H1 (cell line): Measurements from ENCODE around the gene PCBP2. TPM values are rescaled to one million over a fixed set of nuclear protein-coding genes. Genes with fewer than 3 reads are reported as not detected.

ENCODE experiments used
- CTCF ChIA-PET: fragments of 300-600 bp; sonication (Branson Sonifier 250); formaldehyde crosslinking; loops from one replicate; lab custom pipeline; 2021; ENCODE audit not compliant: partially characterized antibody; lab: Charles Lee
- POLR2A ChIA-PET: fragments of 300-600 bp; sonication (Branson Sonifier 250); formaldehyde crosslinking; loops from one replicate; lab custom pipeline; 2021; ENCODE audit warnings: inconsistent platforms; ENCODE audit not compliant: partially characterized antibody; lab: Charles Lee
- DNase-seq, 2 experiments: peaks; one replicate each; pipeline versions ENCODE4 v3.0.0 to v3.0.0-alpha.2; 2010 to 2022; ENCODE audit warnings: low spot score in 2 of 2, low read depth in 1 of 2, mixed read lengths in 1 of 2
- FAIRE-seq: peaks from 2 replicates; lab custom pipeline; 2011; peaks lifted over from hg19 to GRCh38; lab: Jason Lieb, UNC
- H2AFZ ChIP-seq: 2 replicates; pipeline ENCODE4 v1.8.1; 2012; ENCODE audit warnings: low read length, inconsistent platforms
- H2AK5ac ChIP-seq: 2 replicates; pipeline ENCODE4 v1.6.1; 2013; ENCODE audit warnings: low read depth, low read length
- H2BK120ac ChIP-seq: replicated peaks from 2 replicates; pipeline ENCODE3; 2013; ENCODE audit warnings: low read depth, low read length, inconsistent platforms
- H2BK12ac ChIP-seq: 2 replicates; pipeline ENCODE4 v1.6.1; 2013; ENCODE audit warnings: low read depth, low read length
- H2BK15ac ChIP-seq: 2 replicates; pipeline ENCODE4 v1.6.1; 2013; ENCODE audit warnings: low read length
- H2BK20ac ChIP-seq: 2 replicates; pipeline ENCODE4 v1.6.1; 2013; ENCODE audit warnings: low read length
- H2BK5ac ChIP-seq: 2 replicates; pipeline ENCODE4 v1.6.1; 2013; ENCODE audit warnings: low read depth, low read length
- H3K14ac ChIP-seq: 2 replicates; pipeline ENCODE4 v1.6.1; 2013; ENCODE audit warnings: inconsistent platforms; ENCODE audit not compliant: insufficient read length
- H3K18ac ChIP-seq: 2 replicates; pipeline ENCODE4 v1.6.1; 2013; ENCODE audit warnings: low read length; ENCODE audit errors: extremely low read depth
- H3K23ac ChIP-seq: 2 replicates; pipeline ENCODE4 v1.6.1; 2013; ENCODE audit warnings: inconsistent platforms; ENCODE audit not compliant: insufficient read length
- H3K23me2 ChIP-seq: 2 replicates; pipeline ENCODE4 v1.6.1; 2013; ENCODE audit warnings: low read depth, low read length
- H3K27ac ChIP-seq: 2 replicates; pipeline ENCODE4 v1.6.1; 2011; ENCODE audit warnings: low read depth, low read length, inconsistent platforms
- H3K27me3 ChIP-seq, 4 experiments: replicated peaks in 1 of 4; 1 replicate in 1 of 4; 2 replicates in 3 of 4; pipeline versions ENCODE4 v1.6.1 to v1.8.1; 2011 to 2013; ENCODE audit warnings: low read length in 3 of 4, mild to moderate bottlenecking in 3 of 4, inconsistent platforms in 2 of 4, mixed read lengths in 2 of 4, moderate library complexity in 1 of 4; ENCODE audit not compliant: control insufficient read depth in 3 of 4, insufficient read depth in 3 of 4; ENCODE audit errors: extremely low read depth in 1 of 4
- H3K36me3 ChIP-seq, 4 experiments: 2 replicates each; pipeline versions ENCODE4 v1.6.1 to v1.8.1; 2011 to 2013; ENCODE audit warnings: mild to moderate bottlenecking in 4 of 4, low read length in 3 of 4, moderate library complexity in 2 of 4, control low read depth in 1 of 4, inconsistent platforms in 1 of 4; ENCODE audit not compliant: insufficient read depth in 4 of 4, control insufficient read depth in 2 of 4
- H3K4ac ChIP-seq: replicated peaks from 2 replicates; pipeline ENCODE3; 2013; ENCODE audit warnings: low read length, low read depth, mixed read lengths, inconsistent platforms; ENCODE audit not compliant: insufficient read length
- H3K4me1 ChIP-seq, 4 experiments: replicated peaks in 1 of 4; 1 replicate in 1 of 4; 2 replicates in 3 of 4; pipeline versions ENCODE4 v1.6.1 to v1.8.1; 2011 to 2013; ENCODE audit warnings: low read length in 3 of 4, inconsistent platforms in 2 of 4, mixed read lengths in 1 of 4; ENCODE audit not compliant: insufficient read depth in 4 of 4, control insufficient read depth in 3 of 4
- H3K4me2 ChIP-seq, 2 experiments: 2 replicates each; pipeline versions ENCODE4 v1.6.1 to v1.8.1; 2011 to 2013; ENCODE audit warnings: low read depth in 2 of 2, low read length in 2 of 2, control low read depth in 1 of 2, inconsistent platforms in 1 of 2, mild to moderate bottlenecking in 1 of 2; ENCODE audit not compliant: insufficient read depth in 1 of 2
- H3K4me3 ChIP-seq, 4 experiments: fragments of 200-600, 300-600 bp in 1 of 4; sonication (generic), shearing (Covaris generic), sonication (Bioruptor Twin) in 1 of 4; 2 replicates each; pipeline versions ENCODE4 v1.5.1 to v1.8.1; 2011 to 2016; ENCODE audit warnings: low read length in 4 of 4, low read depth in 3 of 4, control low read depth in 2 of 4, inconsistent platforms in 2 of 4, mild to moderate bottlenecking in 2 of 4, mixed read lengths in 1 of 4, moderate library complexity in 1 of 4; ENCODE audit not compliant: insufficient read depth in 2 of 4; ENCODE audit errors: extremely low read depth in 1 of 4
- H3K56ac ChIP-seq: replicated peaks from 2 replicates; pipeline ENCODE3; 2013; ENCODE audit warnings: low read depth, mild to moderate bottlenecking, mixed read lengths, low read length, inconsistent platforms; ENCODE audit not compliant: insufficient read length
- H3K79me1 ChIP-seq: 2 replicates; pipeline ENCODE4 v1.6.1; 2013; ENCODE audit warnings: low read depth, low read length, control low read depth
- H3K79me2 ChIP-seq, 2 experiments: 2 replicates each; pipeline versions ENCODE4 v1.6.1 to v1.8.1; 2012 to 2013; ENCODE audit warnings: low read length in 2 of 2, mild to moderate bottlenecking in 2 of 2, inconsistent platforms in 1 of 2; ENCODE audit not compliant: insufficient read depth in 2 of 2, control insufficient read depth in 1 of 2
- H3K9ac ChIP-seq, 4 experiments: replicated peaks in 1 of 4; 1 replicate in 1 of 4; 2 replicates in 3 of 4; pipeline versions ENCODE4 v1.6.1 to v1.8.1; 2011 to 2013; ENCODE audit warnings: low read depth in 3 of 4, low read length in 3 of 4, control low read depth in 2 of 4, mild to moderate bottlenecking in 2 of 4, moderate library complexity in 2 of 4, inconsistent platforms in 1 of 4; ENCODE audit errors: extremely low read depth in 1 of 4
- H3K9me3 ChIP-seq, 2 experiments: 2 replicates each; pipeline versions ENCODE4 v1.6.1 to v1.8.1; 2012 to 2013; ENCODE audit warnings: mild to moderate bottlenecking in 2 of 2, moderate library complexity in 2 of 2, control low read depth in 1 of 2, inconsistent platforms in 1 of 2, low read depth in 1 of 2, low read length in 1 of 2, mixed read lengths in 1 of 2; ENCODE audit not compliant: insufficient read depth in 2 of 2
- H4K20me1 ChIP-seq, 2 experiments: replicated peaks in 1 of 2; 2 replicates each; pipeline versions ENCODE3 to v1.8.1; 2011 to 2013; ENCODE audit warnings: inconsistent platforms in 2 of 2, low read length in 2 of 2, mild to moderate bottlenecking in 1 of 2; ENCODE audit not compliant: insufficient read depth in 2 of 2, control insufficient read depth in 1 of 2
- H4K5ac ChIP-seq: 2 replicates; pipeline ENCODE4 v1.6.1; 2013; ENCODE audit warnings: low read length, low read depth, mixed read lengths, inconsistent platforms; ENCODE audit not compliant: insufficient read length
- H4K8ac ChIP-seq: 2 replicates; pipeline ENCODE4 v1.8.0; 2013; ENCODE audit warnings: mild to moderate bottlenecking, moderate library complexity, low read length, inconsistent platforms; ENCODE audit not compliant: insufficient read depth; ENCODE audit errors: extremely low read depth
- H4K91ac ChIP-seq: replicated peaks from 2 replicates; pipeline ENCODE3; 2013; ENCODE audit warnings: low read length, mixed read lengths, inconsistent platforms; ENCODE audit not compliant: insufficient read length
- BRCA1 ChIP-seq: IDR thresholded peaks from 2 replicates; pipeline ENCODE4 v1.6.1; 2012; ENCODE audit warnings: low read depth, low read length, improper control_type of control experiment
- CBX8 ChIP-seq: fragments of 300-800, 300-1000 bp; sonication (generic); IDR thresholded peaks from 2 replicates; pipeline ENCODE4 v1.7.1; 2016; ENCODE audit warnings: low read depth, low read length, borderline replicate concordance
- CHD1 ChIP-seq: IDR thresholded peaks from 2 replicates; pipeline ENCODE4 v1.6.1; 2012; ENCODE audit warnings: low read depth, low read length, improper control_type of control experiment
- PHF8 ChIP-seq: fragments of 200-600 bp; sonication (generic); conservative IDR thresholded peaks from 2 replicates; pipeline ENCODE4 v1.7.1; 2012; ENCODE audit warnings: low read depth, mild to moderate bottlenecking, inconsistent platforms, low read length, moderate library complexity
- POLR2A ChIP-seq, 2 experiments: IDR thresholded peaks; 1 replicate in 1 of 2; 2 replicates in 1 of 2; pipeline ENCODE4 v1.6.1; 2011; ENCODE audit warnings: low read depth in 2 of 2, low read length in 2 of 2, mild to moderate bottlenecking in 2 of 2; ENCODE audit errors: control extremely low read depth in 1 of 2
- POLR2AphosphoS5 ChIP-seq: IDR thresholded peaks from 2 replicates; pipeline ENCODE4 v1.6.1; 2011; ENCODE audit warnings: low read depth, low read length
- SIX5 ChIP-seq: IDR thresholded peaks from 2 replicates; pipeline ENCODE4 v1.6.1; 2011; ENCODE audit warnings: mild to moderate bottlenecking, low read depth, low read length
- WGBS, 2 experiments: shearing (Covaris generic) in 1 of 2; methylation state at CpG; one replicate each; pipeline versions ENCODE4 v1.1.6 to v1.1.7; 2013 to 2015; ENCODE audit warnings: low lambda C conversion rate in 2 of 2, mixed read lengths in 2 of 2, inconsistent platforms in 1 of 2, low coverage in 1 of 2, missing lambda C conversion rate in 1 of 2; ENCODE audit not compliant: insufficient replicate concordance in 2 of 2, insufficient coverage in 1 of 2, insufficient read length in 1 of 2; ENCODE audit errors: extremely low coverage in 1 of 2, missing lambda C conversion rate in 1 of 2; 5-methylcytosine and 5-hydroxymethylcytosine counted together
- polyA plus RNA-seq, 7 experiments: library from polyadenylated mRNA; depleted of rRNA in 3 of 7; stranded (reverse) in 5 of 7; unstranded in 2 of 7; fragments of >200 nt in 5 of 7; fragments of 200-250 nt in 2 of 7; gene quantifications; 1 replicate in 5 of 7; 2 replicates in 1 of 7; 4 replicates in 1 of 7; pipeline versions ENCODE4 v1.2.1 to v1.2.3, GENCODE V29; 2011 to 2013; ENCODE audit warnings: missing spikeins in 2 of 7, mixed read lengths in 2 of 7
- total RNA-seq: library from RNA; stranded (reverse); fragmentation: NEBNext Ultra II Directional; extraction: Animal tissue kit (Norgen Biotek cat#: 25700); gene quantifications from 2 replicates; pipeline ENCODE4 v1.2.1, GENCODE V29; 2021
- TF ChIP-seq, protein P1 (sequence below), 3 experiments: IDR thresholded peaks; 1 replicate in 2 of 3; 2 replicates in 1 of 3; pipeline versions ENCODE4 v1.5.1 to v1.6.1; 2011; ENCODE audit warnings: low read length in 3 of 3, mild to moderate bottlenecking in 3 of 3, inconsistent platforms in 2 of 3, low read depth in 1 of 3, moderate library complexity in 1 of 3; ENCODE audit not compliant: insufficient read depth in 1 of 3; ENCODE audit errors: control extremely low read depth in 1 of 3

PCBP2 gene
- total and polyA plus RNA-seq, 2 of the 8 experiments (the other 6 are each of a cell fraction or from before 2014, with no cell fraction given): 470 to 1,123 TPM

DNA sequence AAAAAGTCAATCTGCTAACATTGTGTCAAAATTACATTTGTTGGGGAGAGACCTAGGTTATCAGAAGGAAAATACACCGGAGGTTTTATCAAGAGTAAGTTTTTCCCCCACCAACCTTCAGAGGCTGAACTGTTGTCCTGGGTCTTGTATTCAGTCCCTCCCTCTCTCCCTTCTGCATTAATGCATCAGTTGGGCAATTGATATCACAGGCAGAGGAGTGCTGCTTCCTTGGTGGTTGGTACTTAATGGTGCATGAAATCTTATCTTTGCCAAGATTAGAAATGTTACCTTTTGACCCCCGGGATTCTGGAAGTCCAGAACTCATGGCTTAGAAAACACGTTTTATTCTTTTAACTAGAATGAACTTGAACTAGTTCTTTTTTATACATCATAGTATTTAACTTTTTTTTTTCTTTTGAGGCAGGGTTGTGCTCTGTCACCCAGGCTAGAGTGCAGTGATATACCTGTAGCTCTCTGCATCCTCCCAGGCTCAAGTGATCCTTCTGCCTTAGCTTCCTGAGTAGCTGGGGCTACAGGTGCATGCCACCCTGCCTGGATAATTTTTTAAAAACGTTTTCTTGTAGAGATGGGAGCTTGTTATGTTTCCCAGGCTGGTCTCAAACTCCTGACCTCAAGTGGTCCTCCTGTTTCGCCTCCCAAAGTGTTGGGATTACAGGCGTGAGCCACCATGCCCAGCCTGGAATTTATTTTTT, 4.9 kb downstream of the PCBP2 start:
- Histone ChIP-seq H3K23ac (no peak overlapping the region), H2BK120ac (no peak overlapping the region), H3K4ac (no peak overlapping the region), H2BK20ac (no peak overlapping the region), H3K9me3 (no peaks in the 10 kb centered on the region), H3K4me3 (no peak overlapping the region), H3K18ac (no peak overlapping the region), H4K8ac (no peak overlapping the region), H2BK15ac (no peak overlapping the region), H3K4me1 (peaks cover 0 to 8% (median 5%) of the 10 kb centered on the region in 4 experiments; a peak in 4 of 7 replicates), H3K14ac (no peak overlapping the region), H3K36me3 (peaks cover 68 to 86% (median 77%) of the 10 kb centered on the region in 4 experiments), H2AFZ (no peak overlapping the region), H3K27me3 (no peaks in the 10 kb centered on the region), H3K79me2 (peaks cover 29 to 92% of the 10 kb centered on the region in 2 experiments), H3K23me2 (peaks cover 7% of the 10 kb centered on the region), H3K79me1 (peaks cover 7% of the 10 kb centered on the region; the same call in 1 of the 2 replicates), H3K9ac (no peak overlapping the region), H2BK12ac (no peak overlapping the region), H2AK5ac (no peak overlapping the region), H4K20me1 (peaks cover 38 to 44% of the 10 kb centered on the region in 2 experiments), H4K5ac (no peak overlapping the region), H4K91ac (no peak overlapping the region), H3K27ac (no peak overlapping the region), H3K4me2 (no peak overlapping the region), H3K56ac (no peak overlapping the region), H2BK5ac (no peak overlapping the region)
- TF ChIP-seq POLR2A (IDR thresholded peaks at IDR 0.05; ENCODE audit: control extremely low read depth in 1 of 2, low read depth in 2 of 2, low read length in 2 of 2) (peak in 1 of 2 experiments; percentile 38; a peak in 2 of 3 replicates), SIX5 (no peak), CBX8 (no peak), PHF8 (no peak), POLR2AphosphoS5 (peak; percentile 76), BRCA1 (no peak), CHD1 (no peak)
- TF ChIP-seq, protein P1, sequence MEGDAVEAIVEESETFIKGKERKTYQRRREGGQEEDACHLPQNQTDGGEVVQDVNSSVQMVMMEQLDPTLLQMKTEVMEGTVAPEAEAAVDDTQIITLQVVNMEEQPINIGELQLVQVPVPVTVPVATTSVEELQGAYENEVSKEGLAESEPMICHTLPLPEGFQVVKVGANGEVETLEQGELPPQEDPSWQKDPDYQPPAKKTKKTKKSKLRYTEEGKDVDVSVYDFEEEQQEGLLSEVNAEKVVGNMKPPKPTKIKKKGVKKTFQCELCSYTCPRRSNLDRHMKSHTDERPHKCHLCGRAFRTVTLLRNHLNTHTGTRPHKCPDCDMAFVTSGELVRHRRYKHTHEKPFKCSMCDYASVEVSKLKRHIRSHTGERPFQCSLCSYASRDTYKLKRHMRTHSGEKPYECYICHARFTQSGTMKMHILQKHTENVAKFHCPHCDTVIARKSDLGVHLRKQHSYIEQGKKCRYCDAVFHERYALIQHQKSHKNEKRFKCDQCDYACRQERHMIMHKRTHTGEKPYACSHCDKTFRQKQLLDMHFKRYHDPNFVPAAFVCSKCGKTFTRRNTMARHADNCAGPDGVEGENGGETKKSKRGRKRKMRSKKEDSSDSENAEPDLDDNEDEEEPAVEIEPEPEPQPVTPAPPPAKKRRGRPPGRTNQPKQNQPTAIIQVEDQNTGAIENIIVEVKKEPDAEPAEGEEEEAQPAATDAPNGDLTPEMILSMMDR (IDR thresholded peaks at IDR 0.05; ENCODE audit: control extremely low read depth in 1 of 3, insufficient read depth in 1 of 3, low read depth in 1 of 3, low read length in 3 of 3): no peak
- 81% methylated on average over 6 of the region's 6 CpGs; no CpG with 5 or more reads in 1 of the 2 experiments for WGBS, 2 experiments
- FAIRE-seq (no peak), DNase-seq (no peak)
- POLR2A ChIA-PET: interaction anchor here (0.7 to 57.6 kb wide), 13 partner anchors 9 to 243 kb away, joined by 3 to 3397 read pairs (median 4); partner anchors contain the start of genes MAP3K12, NPFF, SP1 and TARBP2
- CTCF ChIA-PET: interaction anchor here (0.5 to 1.2 kb wide), 5 partner anchors 14 to 190 kb away, joined by 3 to 4 read pairs (median 3); no protein-coding TSS in a partner anchor
